Choroid plexus epithelial cell (primary cell): ENCODE results near the gene STIP1.

Source experiments
- DNase-seq: peaks from one replicate; pipeline ENCODE4 v3.0.0-alpha.2; 2010; ENCODE audit warnings: low read depth
- H3K4me3 ChIP-seq: 2 replicates; pipeline ENCODE4 v1.5.1; 2011; ENCODE audit warnings: low read depth, mild to moderate bottlenecking, control low read depth, low read length, moderate library complexity
- TF ChIP-seq, protein P1 (sequence below): conservative IDR thresholded peaks from 2 replicates; pipeline ENCODE4 v1.5.1; 2011; ENCODE audit warnings: low read depth, mild to moderate bottlenecking, control low read depth, inconsistent platforms, low read length, moderate library complexity

The STIP1 gene

DNA sequence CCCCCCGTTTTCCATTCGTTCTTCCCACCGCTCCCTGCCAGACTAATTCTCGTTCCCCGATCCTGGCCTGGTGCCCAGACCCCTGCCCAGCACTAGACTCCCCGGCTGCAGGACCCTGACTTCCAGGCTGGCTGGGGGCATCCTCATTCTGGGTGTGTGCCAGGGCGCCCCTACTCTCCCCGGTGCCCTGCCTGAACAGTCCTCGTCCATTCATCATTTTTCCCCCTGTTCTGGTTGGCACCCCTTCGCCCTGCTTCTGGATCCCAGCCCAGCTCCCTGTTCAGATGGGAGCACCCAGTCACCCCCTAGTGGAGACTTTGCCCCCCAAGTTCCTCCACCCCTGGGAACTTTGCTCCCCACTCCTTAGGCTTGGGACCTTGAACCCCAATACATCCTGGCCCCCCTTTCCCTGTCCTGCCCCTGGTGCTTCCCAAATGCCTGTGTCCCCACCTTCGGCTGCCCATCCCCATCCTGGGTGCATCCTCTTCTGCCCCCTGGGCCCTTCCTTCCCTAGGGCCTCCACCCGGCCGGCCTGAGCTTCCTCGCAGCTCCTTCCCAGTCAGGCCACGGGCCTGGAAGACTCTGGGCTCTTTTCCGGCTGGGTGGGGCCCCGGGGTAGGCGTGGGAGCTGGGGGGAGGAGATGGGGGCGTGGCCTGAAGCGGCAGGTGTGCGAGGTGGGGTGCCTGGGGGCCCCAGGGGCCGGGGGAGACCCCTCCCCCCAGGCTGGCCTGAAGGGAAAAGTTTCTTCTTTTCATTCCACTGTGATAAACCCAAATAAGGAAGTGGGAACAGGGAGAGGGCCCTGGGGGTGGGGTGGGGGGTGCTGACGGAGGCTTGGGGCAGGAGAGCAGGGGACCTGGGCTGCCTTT lies 66.3 kb downstream of the STIP1 start:
- peak overlapping the region; percentile 63 for H3K4me3 ChIP-seq
- TF ChIP-seq, protein P1, sequence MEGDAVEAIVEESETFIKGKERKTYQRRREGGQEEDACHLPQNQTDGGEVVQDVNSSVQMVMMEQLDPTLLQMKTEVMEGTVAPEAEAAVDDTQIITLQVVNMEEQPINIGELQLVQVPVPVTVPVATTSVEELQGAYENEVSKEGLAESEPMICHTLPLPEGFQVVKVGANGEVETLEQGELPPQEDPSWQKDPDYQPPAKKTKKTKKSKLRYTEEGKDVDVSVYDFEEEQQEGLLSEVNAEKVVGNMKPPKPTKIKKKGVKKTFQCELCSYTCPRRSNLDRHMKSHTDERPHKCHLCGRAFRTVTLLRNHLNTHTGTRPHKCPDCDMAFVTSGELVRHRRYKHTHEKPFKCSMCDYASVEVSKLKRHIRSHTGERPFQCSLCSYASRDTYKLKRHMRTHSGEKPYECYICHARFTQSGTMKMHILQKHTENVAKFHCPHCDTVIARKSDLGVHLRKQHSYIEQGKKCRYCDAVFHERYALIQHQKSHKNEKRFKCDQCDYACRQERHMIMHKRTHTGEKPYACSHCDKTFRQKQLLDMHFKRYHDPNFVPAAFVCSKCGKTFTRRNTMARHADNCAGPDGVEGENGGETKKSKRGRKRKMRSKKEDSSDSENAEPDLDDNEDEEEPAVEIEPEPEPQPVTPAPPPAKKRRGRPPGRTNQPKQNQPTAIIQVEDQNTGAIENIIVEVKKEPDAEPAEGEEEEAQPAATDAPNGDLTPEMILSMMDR = peak; percentile 39
- DNase-seq = no peak

DNA sequence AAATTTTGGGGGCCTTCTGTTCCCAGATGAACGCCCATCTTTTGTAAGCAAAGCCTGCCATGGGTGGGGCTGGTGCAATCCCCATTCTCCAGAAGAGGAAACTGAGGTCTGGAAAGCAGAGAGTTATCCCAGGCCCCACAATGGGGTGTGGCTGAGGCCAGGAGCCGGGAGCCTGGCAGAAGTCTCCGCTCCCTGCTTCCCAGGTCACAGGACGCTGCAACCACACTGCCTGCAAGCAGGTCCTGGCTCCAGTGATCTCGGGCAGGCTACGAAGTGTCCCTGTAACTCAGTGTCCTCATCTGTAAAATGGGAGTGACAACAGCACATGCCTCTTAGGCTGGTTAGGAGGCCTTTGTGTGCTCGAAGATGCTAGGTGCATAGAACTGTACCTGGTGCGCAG lies 67.1 kb downstream of the STIP1 start:
- TF ChIP-seq, protein P1 = no peak
- H3K4me3 ChIP-seq = no peak overlapping the region
- no peak for DNase-seq

DNA sequence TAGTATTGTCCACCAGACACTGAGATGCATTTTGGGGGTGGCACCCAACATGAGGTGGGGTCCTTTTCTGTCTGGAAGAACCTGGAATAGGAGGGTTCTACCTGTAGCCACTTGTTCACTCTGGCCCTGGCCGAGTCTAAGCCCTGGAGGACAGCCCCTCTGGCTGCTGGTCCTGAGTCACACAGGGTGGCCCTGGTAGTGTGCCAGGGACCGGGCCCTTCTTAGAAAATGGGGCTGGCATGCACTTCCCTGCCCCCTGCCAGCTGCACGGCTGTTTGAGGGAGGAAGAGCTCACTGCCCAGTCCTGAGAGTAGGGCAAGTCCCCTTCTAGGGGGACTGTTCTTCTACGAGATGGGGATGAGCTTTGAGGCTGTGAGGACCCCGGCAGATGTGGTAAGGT lies 67.5 kb downstream of the STIP1 start:
- TF ChIP-seq, protein P1 = no peak
- no peak for DNase-seq
- no peak overlapping the region for H3K4me3 ChIP-seq
